Activated naive CD4-positive, alpha-beta T cell treated with anti-CD3 and anti-CD28 coated beads, Interleukin-2, amount 50 U/mL, for 24 hours (primary cell): ENCODE measurements around the gene CDKN3.

Source experiments
- H3K27ac Mint-ChIP-seq: one replicate; pipeline ENCODE4 v1.8.0; 2021; ENCODE audit warnings: mild to moderate bottlenecking, mixed read lengths
- H3K27me3 Mint-ChIP-seq: one replicate; pipeline ENCODE4 v1.8.0; 2021; ENCODE audit warnings: mixed read lengths
- H3K36me3 Mint-ChIP-seq: one replicate; pipeline ENCODE4 v1.8.0; 2021; ENCODE audit warnings: mixed read lengths
- H3K4me1 Mint-ChIP-seq: one replicate; pipeline ENCODE4 v1.8.0; 2021; ENCODE audit warnings: mixed read lengths
- H3K4me3 Mint-ChIP-seq: one replicate; pipeline ENCODE4 v1.8.0; 2021; ENCODE audit warnings: mild to moderate bottlenecking, mixed read lengths
- H3K9me3 Mint-ChIP-seq: one replicate; pipeline ENCODE4 v1.8.0; 2021; ENCODE audit warnings: mixed read lengths

Gene CDKN3, protein sequence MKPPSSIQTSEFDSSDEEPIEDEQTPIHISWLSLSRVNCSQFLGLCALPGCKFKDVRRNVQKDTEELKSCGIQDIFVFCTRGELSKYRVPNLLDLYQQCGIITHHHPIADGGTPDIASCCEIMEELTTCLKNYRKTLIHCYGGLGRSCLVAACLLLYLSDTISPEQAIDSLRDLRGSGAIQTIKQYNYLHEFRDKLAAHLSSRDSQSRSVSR

DNA sequence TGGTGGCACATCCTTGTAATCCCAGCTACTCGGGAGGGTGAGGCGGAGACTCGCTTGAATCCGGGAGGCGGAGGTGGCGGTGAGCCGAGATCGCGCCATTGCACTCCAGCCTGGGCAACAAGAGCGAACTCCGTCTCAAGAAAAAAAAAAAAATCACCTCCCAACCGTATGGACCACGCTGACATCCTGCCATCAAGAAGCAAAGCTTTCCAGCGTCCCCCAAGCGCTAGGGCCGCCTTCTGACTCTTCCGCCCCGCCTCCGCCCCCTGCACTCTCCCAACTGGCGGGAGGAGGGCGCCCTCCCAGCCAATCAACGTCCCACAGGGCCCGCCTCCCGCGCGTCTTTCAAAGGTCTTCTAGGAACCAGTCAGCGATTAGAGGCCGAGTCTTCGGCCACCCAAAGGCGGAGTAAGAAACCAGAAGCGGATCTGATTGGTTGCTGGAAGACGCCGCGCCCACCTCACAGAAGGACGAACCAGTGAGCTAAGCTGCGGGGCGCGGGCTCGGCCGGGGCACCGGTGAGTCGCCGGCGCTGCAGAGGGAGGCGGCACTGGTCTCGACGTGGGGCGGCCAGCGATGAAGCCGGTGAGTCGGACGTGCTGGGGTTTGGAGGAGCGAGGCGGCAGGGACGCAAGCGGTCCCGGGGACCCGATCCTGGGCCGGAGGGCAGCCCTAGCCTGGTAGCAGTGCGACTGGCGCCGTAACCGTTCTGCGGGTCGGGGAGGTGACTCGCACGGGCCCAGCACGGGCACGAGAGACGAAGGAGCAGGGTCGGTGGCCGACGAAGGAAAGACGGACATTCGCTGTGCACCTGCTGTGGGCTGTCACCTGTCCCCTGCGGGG, at the start of gene CDKN3:
Gene CDKN3, plus strand, starts transcription at position 515 of the 843 bp plus-strand sequence. Its CDS starts 62 bp downstream, at position 577.
- peak within 1 kb of the TSS; percentile 81 for H3K4me3 Mint-ChIP-seq
- H3K9me3 Mint-ChIP-seq, result no peaks in the 10 kb centered on the region
- H3K36me3 Mint-ChIP-seq, result no peaks in the 10 kb centered on the region
- peak within 1 kb of the TSS; percentile 26 for H3K27ac Mint-ChIP-seq
- H3K27me3 Mint-ChIP-seq, result no peaks in the 10 kb centered on the region
- peaks cover 10% of the 10 kb centered on the region for H3K4me1 Mint-ChIP-seq

DNA sequence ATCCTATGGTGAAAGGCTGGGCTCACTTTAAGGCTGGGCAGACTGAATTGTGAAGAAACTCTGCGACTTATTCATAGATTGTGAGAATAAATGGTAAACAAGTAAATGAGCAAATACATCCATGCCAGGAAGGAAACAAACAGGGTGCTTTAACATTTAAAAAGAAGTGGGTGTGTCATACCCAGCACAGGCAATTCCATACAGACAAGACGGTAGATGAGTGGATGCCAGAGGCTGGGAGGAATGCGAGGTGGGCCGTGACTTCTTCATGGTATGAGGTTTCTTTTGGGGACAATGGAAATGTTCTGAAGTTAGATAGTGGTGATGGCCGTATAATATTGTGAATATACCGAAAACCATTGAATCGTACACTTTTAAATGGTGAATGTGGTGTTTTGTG, 49.8 kb upstream of the CDKN3 start:
- H3K9me3 Mint-ChIP-seq, result no peaks in the 10 kb centered on the region
- no peak overlapping the region for H3K4me3 Mint-ChIP-seq
- H3K27ac Mint-ChIP-seq, result no peak overlapping the region
- H3K27me3 Mint-ChIP-seq, result peaks cover 17% of the 10 kb centered on the region
- H3K4me1 Mint-ChIP-seq, result no peaks in the 10 kb centered on the region
- H3K36me3 Mint-ChIP-seq, result no peaks in the 10 kb centered on the region

DNA sequence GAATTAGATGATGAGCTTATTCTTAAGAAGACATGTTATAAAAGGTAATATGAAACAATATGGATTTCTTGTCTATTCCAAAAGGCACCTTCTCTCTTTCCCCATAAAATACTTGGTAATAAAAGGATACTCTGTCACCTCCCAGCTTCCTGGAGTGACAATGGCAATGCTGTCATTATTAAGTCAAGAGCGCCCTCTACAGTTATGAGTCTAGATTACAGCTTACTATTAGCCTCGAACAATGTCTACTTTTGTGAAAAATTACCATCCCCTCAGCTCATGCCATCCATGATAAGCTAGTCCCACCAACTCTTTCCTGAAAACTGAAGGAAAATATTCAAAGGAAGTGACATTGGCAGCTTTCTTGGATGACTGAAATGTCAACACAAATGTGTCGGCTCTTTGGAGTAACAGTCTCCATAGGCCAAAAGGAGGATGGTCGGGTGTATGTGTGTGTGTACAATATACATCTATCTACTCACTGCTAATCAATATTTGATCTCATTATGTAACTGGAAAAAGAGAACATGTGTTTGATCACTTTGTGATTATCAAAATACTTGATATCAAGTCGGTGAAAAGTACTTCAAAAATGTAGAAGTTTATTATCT, 48.7 kb upstream of the CDKN3 start:
- peaks cover 17% of the 10 kb centered on the region for H3K27me3 Mint-ChIP-seq
- no peak overlapping the region for H3K4me3 Mint-ChIP-seq
- H3K4me1 Mint-ChIP-seq, result peaks cover 3% of the 10 kb centered on the region
- no peaks in the 10 kb centered on the region for H3K9me3 Mint-ChIP-seq
- H3K36me3 Mint-ChIP-seq, result no peaks in the 10 kb centered on the region
- H3K27ac Mint-ChIP-seq, result no peak overlapping the region

DNA sequence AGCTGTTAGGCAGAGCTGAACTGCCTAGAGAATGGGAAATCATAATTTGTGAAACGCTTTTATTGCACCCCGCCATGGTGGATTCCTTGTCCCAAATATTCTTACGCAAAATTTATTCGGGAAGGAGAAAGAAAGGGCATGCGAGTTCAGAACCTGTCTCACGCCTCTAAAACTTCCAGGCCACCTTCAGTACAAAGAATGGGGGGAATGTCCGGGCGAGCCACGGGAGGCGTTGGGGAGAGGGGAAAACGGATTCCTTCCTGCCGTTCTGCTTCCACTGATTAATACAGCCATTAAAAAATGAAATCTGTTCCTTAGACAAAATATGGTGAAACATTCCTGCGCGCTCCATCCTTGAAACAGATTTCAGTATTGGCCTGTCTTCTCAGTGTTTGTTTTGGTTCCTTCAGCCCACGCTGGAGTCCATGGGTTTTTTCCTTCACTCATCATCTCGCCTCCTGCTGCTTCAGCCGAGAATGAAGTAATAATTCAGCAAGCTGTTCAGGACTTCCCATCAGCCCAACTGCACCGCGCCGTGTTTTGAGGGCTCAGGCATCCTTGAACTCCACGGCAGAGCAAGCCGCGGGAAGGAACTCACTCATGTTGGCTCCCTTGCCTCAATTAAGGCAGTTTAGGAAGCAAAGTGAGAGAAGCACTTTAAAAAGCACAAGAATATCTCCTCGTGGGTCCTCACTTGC, 47.7 kb upstream of the CDKN3 start:
- peaks cover 20% of the 10 kb centered on the region for H3K27me3 Mint-ChIP-seq
- no peak overlapping the region for H3K27ac Mint-ChIP-seq
- peaks cover 6% of the 10 kb centered on the region for H3K4me1 Mint-ChIP-seq
- no peaks in the 10 kb centered on the region for H3K36me3 Mint-ChIP-seq
- no peak overlapping the region for H3K4me3 Mint-ChIP-seq
- no peaks in the 10 kb centered on the region for H3K9me3 Mint-ChIP-seq

DNA sequence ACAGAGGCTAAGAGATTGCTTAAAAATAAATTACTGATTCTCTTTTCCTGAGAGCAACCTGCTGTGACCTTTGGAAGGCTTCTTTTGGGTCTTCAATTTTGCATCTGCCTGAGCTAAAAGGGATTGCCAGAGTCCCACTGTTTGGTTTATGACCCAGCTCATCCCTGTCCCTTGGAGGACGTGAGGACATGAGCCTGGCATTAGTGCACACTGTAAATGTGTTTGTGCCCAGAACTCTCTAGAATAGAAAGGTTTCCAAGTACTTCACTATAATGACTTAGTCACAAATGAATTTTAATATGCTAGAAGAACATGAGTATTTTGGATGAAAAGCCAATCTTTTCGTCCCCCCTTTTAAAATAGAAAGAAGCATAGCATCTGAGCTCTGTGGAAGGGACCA, 47.1 kb upstream of the CDKN3 start:
- H3K27ac Mint-ChIP-seq, result no peak overlapping the region
- peaks cover 20% of the 10 kb centered on the region for H3K27me3 Mint-ChIP-seq

DNA sequence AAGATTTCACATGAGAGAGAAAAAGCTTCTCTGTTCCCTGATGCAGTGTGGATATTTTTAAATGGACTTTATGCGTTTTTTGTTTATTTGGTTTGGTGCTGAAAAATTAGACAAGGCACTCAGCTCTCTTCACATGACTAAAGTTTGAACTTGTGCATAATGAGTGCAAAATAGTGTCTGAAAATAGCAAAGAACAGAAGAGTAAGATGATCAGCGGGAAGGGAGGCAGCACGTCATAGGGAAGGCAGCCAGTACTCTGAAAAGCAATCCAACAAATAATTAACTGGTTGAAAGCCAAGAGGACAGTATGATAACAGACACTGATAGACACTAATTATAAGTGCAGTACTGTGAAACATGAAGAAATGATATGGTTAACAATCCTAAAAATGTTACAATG, 46.6 kb upstream of the CDKN3 start:
- Mint-ChIP-seq H3K27ac (no peak overlapping the region), H3K9me3 (no peaks in the 10 kb centered on the region), H3K4me3 (no peak overlapping the region), H3K27me3 (peaks cover 22% of the 10 kb centered on the region), H3K4me1 (peaks cover 6% of the 10 kb centered on the region), H3K36me3 (no peaks in the 10 kb centered on the region)

More for the DNA sequence above, 47.1 kb upstream of the CDKN3 start:
- H3K9me3 Mint-ChIP-seq, result no peaks in the 10 kb centered on the region
- H3K36me3 Mint-ChIP-seq, result no peaks in the 10 kb centered on the region
- peaks cover 6% of the 10 kb centered on the region for H3K4me1 Mint-ChIP-seq
- no peak overlapping the region for H3K4me3 Mint-ChIP-seq

DNA sequence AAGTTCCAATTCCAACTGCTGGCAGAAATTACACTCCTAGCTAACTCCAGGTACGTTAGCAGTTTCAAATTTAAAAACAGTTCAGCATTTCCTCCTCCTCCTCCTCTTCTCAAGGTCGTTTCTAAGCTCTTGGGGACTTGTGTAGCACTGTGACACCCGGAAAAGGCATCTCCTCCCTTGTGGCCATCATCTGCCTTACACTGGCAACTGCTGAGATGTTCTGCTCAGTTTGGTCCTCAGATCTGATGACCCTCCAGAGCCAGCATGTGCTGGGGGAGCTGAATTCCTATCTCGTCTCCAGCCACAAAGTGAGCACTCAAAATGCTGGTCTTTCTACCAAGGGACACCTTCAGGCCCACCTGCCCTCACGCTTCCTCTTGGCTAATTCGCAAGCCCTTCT, 43.5 kb upstream of the CDKN3 start:
- Mint-ChIP-seq H3K4me3 (no peak overlapping the region), H3K9me3 (no peaks in the 10 kb centered on the region), H3K36me3 (no peaks in the 10 kb centered on the region), H3K4me1 (peaks cover 6% of the 10 kb centered on the region), H3K27ac (no peak overlapping the region), H3K27me3 (peaks cover 22% of the 10 kb centered on the region)

DNA sequence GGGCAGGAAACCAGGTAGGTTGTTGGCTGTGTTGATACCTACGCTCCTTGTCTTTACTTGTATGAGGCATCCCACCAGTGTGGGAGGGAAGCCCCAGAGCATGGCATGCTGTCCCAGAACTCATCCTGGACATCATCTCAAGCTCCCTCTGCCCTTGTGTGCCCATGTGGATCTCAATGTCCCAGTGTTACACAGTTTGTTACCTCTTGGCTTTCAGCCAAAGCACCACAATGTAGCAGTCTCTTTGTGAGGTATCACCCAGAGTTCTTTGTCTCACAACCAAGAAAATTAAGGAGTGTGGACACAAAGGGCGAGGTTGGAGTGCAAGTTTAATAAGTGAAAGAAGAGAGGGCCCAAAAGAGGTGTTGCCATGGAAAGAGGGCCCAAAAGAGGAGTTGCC, 43.1 kb upstream of the CDKN3 start:
- peaks cover 6% of the 10 kb centered on the region for H3K4me1 Mint-ChIP-seq
- H3K27ac Mint-ChIP-seq, result no peak overlapping the region
- no peaks in the 10 kb centered on the region for H3K36me3 Mint-ChIP-seq
- no peak overlapping the region for H3K4me3 Mint-ChIP-seq
- H3K27me3 Mint-ChIP-seq, result peaks cover 19% of the 10 kb centered on the region
- H3K9me3 Mint-ChIP-seq, result no peaks in the 10 kb centered on the region

DNA sequence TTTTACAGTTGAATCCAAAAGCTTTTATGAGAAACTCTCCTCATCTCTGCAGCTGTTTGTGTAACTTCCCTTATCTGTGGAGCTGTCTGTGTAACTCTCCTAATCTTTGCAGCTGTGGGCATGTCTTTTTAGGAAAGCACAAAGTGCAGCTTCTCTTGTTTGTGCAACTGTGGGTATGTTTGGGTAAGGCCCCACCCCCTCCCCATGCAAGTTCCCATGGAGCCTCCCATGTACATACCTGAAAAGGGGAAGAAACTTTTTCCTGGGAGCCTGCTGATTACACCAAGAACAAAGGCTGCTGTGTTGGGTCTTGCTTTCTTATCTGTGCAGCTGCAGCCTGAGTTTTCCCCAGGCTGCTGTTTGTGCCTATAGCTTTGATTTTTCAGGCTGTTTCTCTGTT, 42.7 kb upstream of the CDKN3 start:
- H3K27me3 Mint-ChIP-seq, result peaks cover 21% of the 10 kb centered on the region
- H3K4me1 Mint-ChIP-seq, result peaks cover 6% of the 10 kb centered on the region
- H3K9me3 Mint-ChIP-seq, result no peaks in the 10 kb centered on the region
- H3K4me3 Mint-ChIP-seq, result no peak overlapping the region
- no peak overlapping the region for H3K27ac Mint-ChIP-seq
- no peaks in the 10 kb centered on the region for H3K36me3 Mint-ChIP-seq

DNA sequence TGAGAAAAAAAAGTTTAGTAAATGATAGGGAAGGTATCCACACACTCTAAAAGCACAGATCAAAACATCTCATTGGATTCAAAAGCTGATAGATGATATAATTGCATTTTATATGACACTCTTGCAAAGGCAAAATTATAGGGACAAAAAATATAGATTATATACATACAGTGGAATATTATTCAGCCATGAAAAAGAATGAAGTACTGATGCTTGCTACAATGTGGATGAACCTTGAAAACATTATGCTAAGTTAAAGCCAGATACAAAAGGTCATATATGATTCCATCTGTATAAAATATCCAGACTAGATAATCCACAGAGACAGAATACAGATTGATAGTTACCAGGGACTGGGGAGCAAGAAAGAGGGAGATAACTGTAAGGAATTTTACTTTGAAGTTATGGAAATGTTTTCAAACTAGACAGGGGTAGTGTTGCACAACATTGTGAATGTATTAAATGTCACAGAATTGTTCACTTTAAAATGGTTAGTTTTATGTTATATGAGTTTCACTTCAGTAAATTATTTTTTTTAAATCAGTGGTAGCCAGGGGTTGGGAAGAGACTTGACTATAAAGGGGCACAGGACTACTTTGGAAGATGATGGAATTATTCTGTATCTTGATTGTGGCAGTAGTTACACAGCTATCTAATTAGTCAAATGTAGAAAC, 41.7 kb upstream of the CDKN3 start:
- peaks cover 6% of the 10 kb centered on the region for H3K4me1 Mint-ChIP-seq
- peaks cover 19% of the 10 kb centered on the region for H3K27me3 Mint-ChIP-seq
- no peaks in the 10 kb centered on the region for H3K9me3 Mint-ChIP-seq
- H3K4me3 Mint-ChIP-seq, result no peak overlapping the region
- peak overlapping the region; percentile 5 for H3K27ac Mint-ChIP-seq
- H3K36me3 Mint-ChIP-seq, result no peaks in the 10 kb centered on the region

DNA sequence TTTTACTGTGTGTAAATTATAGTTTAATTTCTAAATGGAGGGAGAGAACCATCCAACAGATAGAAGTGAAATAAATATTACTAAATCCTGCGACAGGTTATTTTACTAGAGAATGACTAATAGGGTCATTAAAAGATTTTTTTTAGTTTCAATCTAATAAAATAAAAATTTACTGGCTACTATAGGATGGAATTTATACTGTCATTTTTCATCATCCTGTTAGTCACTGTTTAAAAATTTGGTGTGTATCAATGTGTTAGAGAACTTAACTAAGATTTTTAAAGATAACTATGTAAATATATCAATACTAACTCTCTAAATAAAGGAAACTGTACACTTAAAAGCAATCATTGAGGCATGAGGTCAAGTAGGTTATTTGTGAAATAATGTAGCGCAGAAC, 41.1 kb upstream of the CDKN3 start:
- Mint-ChIP-seq H3K9me3 (no peaks in the 10 kb centered on the region), H3K36me3 (no peaks in the 10 kb centered on the region), H3K27ac (no peak overlapping the region), H3K4me3 (no peak overlapping the region), H3K27me3 (peaks cover 18% of the 10 kb centered on the region), H3K4me1 (peaks cover 6% of the 10 kb centered on the region)

DNA sequence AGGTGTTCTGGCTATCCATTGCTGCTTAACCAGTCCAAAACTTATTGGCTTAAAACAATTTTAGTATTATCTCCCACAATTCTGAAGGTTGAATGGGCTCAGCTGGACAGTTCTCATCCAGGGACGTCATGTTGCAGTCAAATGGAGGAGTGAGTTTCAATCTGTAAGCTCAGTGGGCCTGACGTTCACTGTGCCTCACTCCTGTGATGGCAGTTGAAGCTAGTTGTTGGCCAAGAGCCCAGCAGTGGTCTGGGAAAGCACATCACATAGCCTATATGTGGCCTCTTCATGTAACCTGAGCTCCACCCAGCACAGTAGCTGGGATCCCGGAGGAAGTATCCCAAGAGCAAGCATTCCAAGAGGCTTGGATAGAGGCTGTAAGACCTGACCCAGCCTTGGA, 40.6 kb upstream of the CDKN3 start:
- H3K27ac Mint-ChIP-seq, result no peak overlapping the region
- peaks cover 15% of the 10 kb centered on the region for H3K27me3 Mint-ChIP-seq
- no peaks in the 10 kb centered on the region for H3K36me3 Mint-ChIP-seq
- peaks cover 6% of the 10 kb centered on the region for H3K4me1 Mint-ChIP-seq
- no peaks in the 10 kb centered on the region for H3K9me3 Mint-ChIP-seq
- no peak overlapping the region for H3K4me3 Mint-ChIP-seq

DNA sequence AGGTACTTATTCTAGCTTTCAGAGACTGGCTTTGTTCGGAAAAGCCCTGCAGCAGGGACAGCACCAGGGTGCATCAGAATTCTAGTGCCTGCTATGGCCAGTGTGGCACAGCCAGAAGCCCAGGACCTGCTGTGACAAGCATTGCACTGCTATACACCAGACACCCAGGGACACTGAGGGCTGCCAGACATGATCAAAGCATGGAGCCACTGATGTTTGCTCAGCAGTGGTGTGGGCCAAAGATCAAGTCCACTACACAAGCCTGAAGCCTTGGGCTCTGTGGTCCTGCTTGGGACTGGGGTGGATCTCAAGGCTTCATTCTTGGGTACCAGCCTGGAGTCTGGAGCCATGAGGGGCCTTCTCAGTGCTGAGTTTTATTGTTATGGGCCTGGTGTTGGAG, 36.1 kb upstream of the CDKN3 start:
- Mint-ChIP-seq H3K4me3 (no peak overlapping the region), H3K9me3 (no peaks in the 10 kb centered on the region), H3K36me3 (no peaks in the 10 kb centered on the region), H3K27ac (no peak overlapping the region), H3K4me1 (no peaks in the 10 kb centered on the region), H3K27me3 (peaks cover 10% of the 10 kb centered on the region)

DNA sequence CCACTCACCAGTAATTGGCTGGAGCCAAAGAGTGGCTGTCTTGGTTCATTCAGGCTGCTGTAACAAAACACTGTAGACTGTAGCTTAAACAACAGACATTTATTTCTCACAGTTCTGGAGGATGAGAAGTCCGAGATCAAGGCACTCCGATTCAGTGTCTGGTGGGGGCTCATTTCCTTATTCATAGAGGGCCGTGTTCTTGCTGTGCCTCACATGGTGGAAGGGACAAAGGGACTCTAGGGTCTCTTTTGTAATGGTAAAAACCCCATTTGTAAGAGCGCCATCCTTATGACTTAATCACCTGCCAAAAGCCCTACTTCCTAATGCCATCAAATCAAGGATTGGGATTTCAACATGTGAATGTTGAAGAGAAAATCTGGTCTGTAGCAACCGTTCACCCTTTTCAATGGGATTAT, 34.7 kb upstream of the CDKN3 start:
- Mint-ChIP-seq H3K9me3 (no peaks in the 10 kb centered on the region), H3K36me3 (no peaks in the 10 kb centered on the region), H3K27me3 (peaks cover 10% of the 10 kb centered on the region), H3K4me1 (no peaks in the 10 kb centered on the region), H3K27ac (no peak overlapping the region), H3K4me3 (no peak overlapping the region)

DNA sequence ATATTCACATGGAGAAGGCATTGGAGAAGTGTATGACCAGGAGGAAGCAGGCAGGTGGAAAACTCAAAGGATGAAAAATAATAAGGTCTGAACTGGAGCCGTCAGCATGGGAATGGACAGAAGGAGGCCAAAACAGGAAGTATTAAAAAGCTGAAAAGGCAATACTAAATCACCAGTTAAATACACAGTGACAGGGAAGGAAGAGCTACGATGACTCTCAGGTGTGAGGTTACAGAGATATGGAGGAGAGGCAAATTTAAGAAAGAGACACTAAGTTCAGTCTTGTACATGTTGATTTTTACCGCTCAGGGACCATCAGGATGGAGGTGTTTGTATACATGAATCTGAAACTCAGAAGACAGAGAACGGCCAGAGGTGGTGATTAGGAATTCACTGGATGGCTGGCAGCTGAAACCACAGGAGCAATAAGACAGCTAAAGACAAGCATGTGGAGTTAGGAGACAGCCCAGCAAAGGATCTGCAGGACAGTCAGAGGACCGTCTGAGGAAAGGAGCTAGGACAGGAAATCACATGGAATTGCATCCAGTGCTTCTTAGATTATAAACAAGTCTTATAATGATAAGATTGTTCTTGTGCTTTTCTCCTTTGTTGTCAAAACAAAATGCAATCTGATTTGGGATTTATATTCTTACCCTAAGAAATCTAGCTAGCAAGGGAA, 33.9 kb upstream of the CDKN3 start:
- H3K27ac Mint-ChIP-seq, result no peak overlapping the region
- H3K36me3 Mint-ChIP-seq, result no peaks in the 10 kb centered on the region
- no peaks in the 10 kb centered on the region for H3K9me3 Mint-ChIP-seq
- peaks cover 10% of the 10 kb centered on the region for H3K27me3 Mint-ChIP-seq
- no peaks in the 10 kb centered on the region for H3K4me1 Mint-ChIP-seq
- H3K4me3 Mint-ChIP-seq, result no peak overlapping the region
